DMS53 (cell line): ENCODE results near the gene ITFG2.
"Not testable (repeated sequence)": the region's sequence is repeated elsewhere in the genome, so short reads cannot be mapped to it uniquely, and the experiment has no call there.

ENCODE experiments used
- DNase-seq: peaks from one replicate; lab custom pipeline; 2025; lab: John Stamatoyannopoulos, UW

The ITFG2 gene

DNA sequence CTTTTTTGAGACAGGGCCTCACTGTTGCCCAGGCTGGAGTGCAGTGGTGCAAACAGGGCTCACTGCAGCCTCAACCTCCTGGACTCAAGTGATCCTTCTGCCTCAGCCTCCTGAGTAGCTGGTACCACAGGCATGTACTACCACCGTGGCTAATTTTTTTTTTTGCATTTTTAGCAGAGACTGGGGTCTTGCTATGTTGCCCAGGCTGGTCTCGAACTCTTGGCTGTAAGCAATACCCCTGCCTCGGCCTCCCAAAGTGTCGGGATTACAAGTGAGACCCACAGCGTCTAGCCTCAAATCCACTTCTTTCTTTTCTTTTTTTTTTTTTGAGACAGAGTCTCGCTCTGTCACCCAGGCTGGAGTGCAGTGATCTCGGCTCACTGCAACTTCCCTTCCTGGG, 50.9 kb downstream of the ITFG2 start:
- not testable (repeated sequence) for DNase-seq

DNA sequence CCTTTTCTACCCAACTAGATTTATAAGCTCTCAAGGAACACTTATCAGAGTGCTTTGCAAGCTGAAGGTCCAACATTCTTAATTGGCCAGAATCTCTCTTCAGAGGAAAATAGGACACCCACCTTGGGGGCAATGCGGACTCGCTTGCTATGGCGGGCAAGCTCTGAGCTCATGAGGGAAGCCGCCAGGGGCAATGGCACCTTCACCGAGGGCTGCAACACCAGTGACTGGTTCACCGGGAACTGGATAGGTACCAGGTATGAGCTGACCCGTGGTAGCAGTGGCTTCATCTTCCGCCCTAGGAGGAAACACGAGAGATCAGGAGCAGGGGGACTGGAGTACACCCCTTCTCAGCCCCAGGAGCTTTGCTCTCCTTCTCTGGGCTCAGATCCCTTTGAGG, 51.7 kb downstream of the ITFG2 start:
- no peak for DNase-seq

DNA sequence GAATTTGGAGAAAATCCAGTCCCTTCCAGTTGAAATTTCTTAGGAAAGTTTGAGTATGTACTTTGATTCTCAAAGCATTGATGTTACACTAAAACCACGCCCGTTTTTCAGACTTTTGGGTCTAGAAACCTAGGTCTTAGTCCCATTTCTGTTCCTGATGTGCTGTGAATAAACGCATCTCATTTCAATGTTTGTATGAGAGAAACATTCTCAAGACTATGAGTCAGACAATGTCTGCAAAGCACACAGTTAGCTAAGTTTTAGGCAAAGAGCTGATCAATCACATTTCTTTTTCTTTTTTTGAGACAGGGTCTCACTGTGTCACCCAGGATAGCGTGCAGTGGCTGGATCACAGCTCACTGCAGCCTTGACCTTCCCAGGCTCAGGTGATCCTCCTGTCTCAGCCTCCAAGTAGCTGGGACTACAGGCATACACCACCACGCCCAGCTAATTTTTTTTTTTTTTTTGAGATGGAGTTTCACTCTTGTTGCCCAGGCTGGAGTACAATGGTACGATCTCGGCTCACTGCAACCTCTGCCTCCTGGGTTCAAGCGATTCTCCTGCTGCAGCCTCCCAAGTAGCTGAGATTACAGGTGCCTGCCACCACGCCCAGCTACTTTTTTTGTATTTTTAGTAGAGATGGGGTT, 56.6 kb downstream of the ITFG2 start:
- not testable (repeated sequence) for DNase-seq
